Epithelial cell of esophagus (primary cell): Measurements from ENCODE around the gene CACNA1F.

Experiments
- DNase-seq: peaks from one replicate; pipeline ENCODE4 v3.0.0; 2010; ENCODE audit warnings: low read depth
- H3K4me3 ChIP-seq: 2 replicates; pipeline ENCODE4 v1.5.1; 2011; ENCODE audit warnings: mild to moderate bottlenecking, low read length, control low read depth
- CTCF ChIP-seq: IDR thresholded peaks from 2 replicates; pipeline ENCODE4 v1.5.1; 2011; ENCODE audit warnings: low read depth, mild to moderate bottlenecking, low read length, control low read depth, inconsistent platforms; ENCODE audit not compliant: insufficient read depth; ENCODE audit errors: missing control alignments

The CACNA1F gene

DNA sequence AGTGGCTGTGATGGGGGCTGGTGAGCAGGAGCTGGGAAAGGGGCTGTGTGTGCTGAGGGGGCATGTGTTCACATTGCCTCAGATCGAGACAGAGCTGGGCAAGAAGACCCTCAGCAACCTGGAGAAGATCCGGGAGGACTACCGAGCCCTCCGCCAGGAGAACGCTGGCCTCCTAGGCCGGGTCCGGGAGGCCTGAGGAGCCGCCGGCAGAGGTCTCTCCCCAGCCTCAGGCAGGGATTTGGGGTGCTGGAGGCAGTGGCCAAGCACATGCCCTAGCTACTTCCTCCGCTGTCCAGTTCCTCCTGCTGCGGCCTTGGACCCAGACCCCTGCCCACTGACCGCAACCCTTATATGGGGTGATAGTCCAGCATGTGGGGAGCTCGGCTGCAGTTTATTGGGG is 16.9 kb upstream of the CACNA1F start:
- H3K4me3 ChIP-seq: no peak overlapping the region
- no peak for DNase-seq
- TF ChIP-seq CTCF: no peak

DNA sequence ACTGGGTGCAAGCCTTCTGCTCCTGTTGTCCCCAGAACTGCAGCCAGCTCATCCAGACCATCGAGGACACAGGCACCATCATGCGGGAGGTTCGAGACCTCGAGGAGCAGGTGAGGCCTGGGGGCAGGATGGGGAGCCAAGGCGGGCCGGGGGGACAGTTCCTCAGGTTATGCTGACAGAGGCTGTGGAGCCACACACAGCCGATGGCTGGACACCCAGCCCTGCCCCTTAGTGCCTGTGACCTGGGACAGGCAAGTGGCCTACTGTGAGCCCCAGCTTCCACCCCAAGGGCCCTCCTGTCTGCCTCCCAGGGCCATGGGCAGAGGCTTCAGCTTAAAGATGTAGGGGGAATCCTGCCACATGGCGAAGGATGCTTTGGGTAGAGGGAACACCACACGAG is 16.5 kb upstream of the CACNA1F start:
- TF ChIP-seq CTCF: no peak
- DNase-seq: no peak
- H3K4me3 ChIP-seq: no peak overlapping the region

- TF ChIP-seq CTCF: no peak
- DNase-seq: no peak
- no peak overlapping the region for H3K4me3 ChIP-seq
Observed at GRCh38 chrX:49249071-49249470, 15.9 kb upstream of the CACNA1F start.

DNA sequence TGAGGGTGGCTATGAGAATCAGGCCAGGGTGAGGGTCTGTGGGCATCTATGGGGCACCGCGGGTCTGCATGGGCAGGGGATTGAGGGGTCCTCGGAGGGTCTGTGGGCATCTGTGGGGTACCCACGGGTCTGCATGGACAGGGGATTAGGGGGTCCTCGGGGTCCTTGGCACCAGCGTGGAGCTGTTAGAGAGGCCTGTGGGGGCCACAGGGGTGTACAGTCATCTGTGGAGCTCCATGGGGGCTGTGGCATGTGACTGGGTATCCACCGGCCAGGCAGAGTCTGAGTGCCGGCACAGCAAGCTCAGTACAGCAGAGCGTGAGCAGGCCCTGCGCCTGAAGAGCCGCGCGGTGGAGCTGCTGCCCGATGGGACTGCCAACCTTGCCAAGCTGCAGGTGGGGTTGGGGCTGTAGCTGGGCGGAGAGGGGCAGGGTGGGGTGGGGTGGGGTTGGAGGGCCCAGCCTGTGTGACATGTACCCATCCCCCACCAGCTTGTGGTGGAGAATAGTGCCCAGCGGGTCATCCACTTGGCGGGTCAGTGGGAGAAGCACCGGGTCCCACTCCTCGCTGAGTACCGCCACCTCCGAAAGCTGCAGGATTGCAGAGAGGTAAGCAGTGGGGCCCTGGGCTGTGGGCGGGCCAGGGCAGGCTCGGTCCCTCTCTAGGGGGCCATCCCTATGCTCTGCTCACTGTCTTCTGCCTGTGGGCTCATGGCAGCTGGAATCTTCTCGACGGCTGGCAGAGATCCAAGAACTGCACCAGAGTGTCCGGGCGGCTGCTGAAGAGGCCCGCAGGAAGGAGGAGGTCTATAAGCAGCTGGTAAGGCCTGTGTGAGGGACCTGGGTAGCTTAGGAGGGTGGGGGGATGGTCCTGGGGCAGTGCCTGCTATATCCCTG is 15.0 kb upstream of the CACNA1F start:
- TF ChIP-seq CTCF: no peak
- no peak overlapping the region for H3K4me3 ChIP-seq
- no peak for DNase-seq

- DNase-seq: no peak
- no peak for TF ChIP-seq CTCF
- H3K4me3 ChIP-seq: no peak overlapping the region
Observed at GRCh38 chrX:49247346-49247745, 14.2 kb upstream of the CACNA1F start.

DNA sequence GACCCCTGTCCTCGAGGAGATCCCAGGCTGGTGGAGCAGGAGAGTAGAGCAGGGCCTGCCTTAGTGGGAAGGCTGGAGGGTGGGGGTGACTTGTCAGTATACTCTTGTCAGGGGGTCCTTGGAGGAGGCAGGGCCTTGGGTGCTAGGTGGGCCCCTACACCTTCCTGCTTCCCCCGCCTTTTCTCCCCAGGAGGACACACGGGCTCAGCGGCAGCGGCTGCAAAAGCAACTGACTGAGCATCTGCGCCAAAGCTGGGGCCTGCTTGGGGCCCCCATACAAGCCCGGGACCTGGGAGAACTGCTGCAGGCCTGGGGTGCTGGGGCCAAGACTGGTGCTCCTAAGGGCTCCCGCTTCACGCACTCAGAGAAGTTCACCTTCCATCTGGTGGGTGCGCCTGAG is 13.4 kb upstream of the CACNA1F start:
- DNase-seq: no peak
- no peak overlapping the region for H3K4me3 ChIP-seq
- TF ChIP-seq CTCF: no peak

GRCh38 chrX:49244207-49244606 is 11.1 kb upstream of the CACNA1F start:
- no peak overlapping the region for H3K4me3 ChIP-seq
- TF ChIP-seq CTCF: no peak
- no peak for DNase-seq
